Measurements from ENCODE around the gene LRBA.

Gene LRBA

GRCh38 chr4:150337734-150338133 lies 677.4 kb downstream of the LRBA start:
- DNase-seq = no peak

- DNase-seq = no peak
These were observed 678.2 kb downstream of the LRBA start for GRCh38 chr4:150336676-150337412.

DNA sequence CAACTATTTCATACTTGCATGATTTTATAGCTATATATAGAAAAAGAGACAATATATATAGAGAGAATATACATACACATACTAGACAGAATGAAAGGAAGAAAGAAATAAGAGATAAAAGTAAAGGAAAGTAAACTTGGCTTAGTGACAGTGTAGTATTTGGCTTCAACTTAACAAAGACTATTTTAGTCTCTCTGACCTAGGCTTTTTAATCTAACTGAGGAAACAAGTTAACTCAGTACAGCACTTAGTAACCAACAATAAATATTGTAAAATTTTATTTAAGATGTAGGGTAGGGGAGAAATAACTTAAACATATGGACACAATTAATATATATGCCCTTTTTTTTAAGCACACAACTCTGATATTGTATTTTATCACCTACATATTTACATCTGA lies 682.1 kb downstream of the LRBA start:
- DNase-seq = no peak

DNA sequence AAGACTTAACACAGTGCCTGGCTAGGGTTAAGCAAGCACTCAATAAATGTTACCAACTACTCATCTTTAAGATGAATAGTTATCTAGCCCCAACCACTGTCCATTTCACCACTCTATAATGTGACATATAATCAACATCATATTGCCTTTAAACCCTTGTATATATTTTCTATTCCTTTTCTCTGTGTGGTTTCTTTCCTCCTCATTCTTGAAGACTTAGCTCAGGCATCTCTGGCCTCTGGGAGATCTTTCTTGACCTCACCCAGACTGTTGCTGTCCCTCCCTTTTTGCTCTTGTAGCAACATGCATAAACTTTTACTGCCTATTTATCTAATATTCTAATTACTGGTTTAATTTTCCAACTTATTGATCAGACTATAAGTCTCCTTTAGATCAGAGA lies 683.0 kb downstream of the LRBA start:
- DNase-seq = no peak

- no peak for DNase-seq
These were observed 685.7 kb downstream of the LRBA start for GRCh38 chr4:150329373-150329772.

- DNase-seq = no peak
These were observed 686.6 kb downstream of the LRBA start for GRCh38 chr4:150328496-150328895.

GRCh38 chr4:150327262-150327780 lies 687.8 kb downstream of the LRBA start:
- DNase-seq = no peak

DNA sequence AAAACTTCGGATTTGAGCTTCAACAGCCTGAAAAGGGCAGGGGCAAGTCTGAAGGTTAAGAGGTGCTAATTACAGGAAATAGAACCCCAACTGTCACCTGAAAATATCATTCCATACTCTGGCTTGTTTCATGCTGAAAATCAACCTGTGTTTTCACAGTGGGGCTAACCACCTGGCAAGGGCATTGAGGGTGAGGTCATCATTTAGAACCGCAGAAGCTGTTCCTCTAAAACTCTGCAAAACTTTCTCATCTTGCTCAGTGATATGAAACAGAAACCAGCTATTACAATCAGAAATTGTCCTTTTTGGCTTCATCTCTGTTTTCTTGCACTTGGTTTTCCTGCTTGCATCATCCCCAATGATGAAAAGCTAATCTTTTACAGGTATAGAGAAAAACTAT lies 689.2 kb downstream of the LRBA start:
- DNase-seq = no peak

GRCh38 chr4:150323406-150324325 lies 691.4 kb downstream of the LRBA start:
- no peak for DNase-seq

DNA sequence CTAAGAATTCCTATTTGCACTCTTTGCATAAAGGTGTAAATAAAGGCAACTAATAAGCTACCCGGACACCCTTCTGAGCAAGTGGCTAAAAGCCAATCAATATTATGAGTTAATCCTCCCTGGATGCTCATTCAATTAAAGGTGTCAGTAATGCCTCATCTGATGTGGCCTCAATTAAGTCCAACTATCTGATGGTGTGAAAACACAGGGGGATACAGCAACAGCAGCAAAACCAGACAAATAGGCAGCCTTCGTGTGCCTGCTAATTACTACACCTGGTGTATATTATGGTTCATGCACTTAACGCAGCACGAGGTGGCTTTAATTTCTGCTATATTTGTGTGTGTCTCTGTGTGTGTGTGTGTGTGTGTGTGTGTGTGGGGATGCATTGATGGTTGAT lies 692.4 kb downstream of the LRBA start:
- no peak for DNase-seq

- DNase-seq = no peak
These were observed 694.0 kb downstream of the LRBA start for GRCh38 chr4:150321113-150321512.

DNA sequence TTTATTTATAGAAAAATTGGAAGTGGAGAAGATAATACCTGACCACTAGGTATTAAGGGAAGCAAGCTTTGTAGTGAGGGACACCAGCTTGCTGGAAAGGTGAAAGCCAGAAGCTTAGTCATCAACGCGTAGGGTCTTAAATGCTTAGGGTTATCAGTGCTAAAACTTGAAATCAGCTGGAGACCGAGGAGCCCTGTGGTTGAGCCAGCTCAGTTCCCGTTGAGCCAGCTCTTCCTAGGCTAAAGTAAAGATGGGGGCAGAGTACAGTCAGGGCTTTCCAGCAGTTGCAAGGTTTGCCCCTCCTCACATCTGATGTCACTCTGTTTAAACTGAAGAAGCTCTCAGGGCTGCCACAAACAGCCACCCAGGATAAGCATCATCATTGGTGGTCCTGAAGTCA lies 696.1 kb downstream of the LRBA start:
- no peak for DNase-seq

GRCh38 chr4:150318527-150318926 lies 696.6 kb downstream of the LRBA start:
- no peak for DNase-seq

DNA sequence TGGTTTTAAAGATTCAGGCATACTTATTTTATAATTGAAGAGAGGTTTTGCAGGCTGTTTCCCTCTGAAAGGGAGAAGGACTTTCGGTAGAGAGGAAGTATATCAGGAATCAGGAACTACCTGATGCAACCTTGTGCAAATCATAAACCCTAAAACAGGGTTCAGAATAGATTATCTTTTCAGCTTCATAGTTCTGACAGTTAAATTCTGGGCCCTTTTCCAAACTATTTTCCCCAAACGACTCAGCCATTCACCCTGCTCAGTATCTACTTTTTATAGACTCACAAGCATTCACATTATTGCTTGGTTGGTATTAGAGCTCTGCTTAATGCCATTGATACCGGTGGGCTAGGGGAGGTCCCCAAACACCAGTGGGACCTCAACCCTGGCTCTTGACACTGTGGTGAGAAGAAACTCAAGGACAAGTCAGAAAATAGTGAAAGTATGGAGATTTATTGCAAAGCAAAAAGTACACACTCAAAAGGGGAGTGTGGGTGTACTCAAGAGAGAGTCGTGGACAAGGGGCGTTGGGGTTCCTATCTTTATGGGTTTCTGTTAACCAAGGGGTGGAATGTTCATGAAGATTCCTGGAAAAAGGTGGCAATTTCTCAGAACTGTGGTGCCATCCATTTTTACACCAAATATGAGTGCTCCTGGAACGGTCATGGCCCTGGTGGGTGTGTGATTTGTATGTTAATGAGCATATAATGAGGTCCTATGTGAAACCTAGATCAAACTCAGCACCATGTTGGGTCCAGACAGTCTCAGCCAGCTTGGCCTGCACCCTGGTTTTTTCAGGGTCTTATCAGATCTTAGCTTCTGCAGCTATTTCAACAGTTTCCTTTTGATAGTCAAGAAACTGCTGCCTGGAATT lies 698.5 kb downstream of the LRBA start:
- DNase-seq = no peak

GRCh38 chr4:150315691-150316090 lies 699.4 kb downstream of the LRBA start:
- no peak for DNase-seq

DNA sequence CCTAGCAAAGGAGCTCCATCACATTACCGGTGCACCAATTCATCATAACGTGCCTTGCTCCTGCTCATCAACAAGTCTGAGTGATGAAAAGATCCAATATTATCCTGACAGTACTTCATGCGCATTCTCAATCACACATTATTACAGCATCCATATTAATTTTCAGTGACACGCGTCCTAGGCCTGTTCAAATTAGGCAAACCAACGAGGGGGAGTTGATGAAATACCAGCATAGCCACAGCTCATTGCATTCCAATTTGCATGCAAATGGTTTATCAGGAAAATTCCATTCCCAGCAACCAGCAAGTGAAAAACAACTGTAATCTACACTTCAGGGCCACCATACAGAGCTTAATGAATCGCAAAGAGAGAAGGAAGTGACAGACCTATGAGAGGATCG lies 699.9 kb downstream of the LRBA start:
- DNase-seq = no peak

GRCh38 chr4:150314031-150314430 lies 701.1 kb downstream of the LRBA start:
- DNase-seq = no peak

GRCh38 chr4:150310159-150310895 lies 704.8 kb downstream of the LRBA start:
- no peak for DNase-seq

DNA sequence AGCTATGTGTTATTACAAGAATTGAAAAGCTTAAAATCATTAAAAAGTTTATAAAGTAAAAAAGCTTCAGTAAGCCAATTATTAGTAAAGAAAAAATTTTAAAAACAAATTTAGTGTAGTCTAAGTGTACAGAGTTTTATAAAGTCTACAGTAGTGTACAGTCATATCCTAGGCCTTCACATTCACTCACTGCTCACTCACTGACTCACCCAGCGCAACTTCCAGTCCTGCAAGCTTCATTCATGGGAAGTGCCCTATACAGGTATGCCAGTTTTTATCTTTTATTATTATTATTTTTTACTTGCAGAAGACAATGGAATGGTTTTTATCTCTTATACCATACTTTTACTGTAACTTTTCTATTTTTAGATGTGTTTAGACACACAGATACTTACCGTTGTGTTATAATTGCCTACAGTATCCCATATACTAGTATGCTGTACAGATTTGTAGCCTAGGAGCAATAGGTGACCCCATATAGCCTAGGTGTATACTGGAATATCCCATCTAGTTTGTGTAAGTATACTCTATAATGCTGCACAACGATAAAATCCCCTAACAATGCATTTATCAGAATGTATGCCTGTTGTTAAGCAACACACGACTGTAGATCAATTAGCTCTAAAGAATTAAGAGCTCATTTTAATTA lies 706.1 kb downstream of the LRBA start:
- no peak for DNase-seq

- DNase-seq = no peak
These were observed 708.4 kb downstream of the LRBA start for GRCh38 chr4:150306719-150307118.

GRCh38 chr4:150305995-150306394 lies 709.1 kb downstream of the LRBA start:
- no peak for DNase-seq

- DNase-seq = no peak
These were observed 712.5 kb downstream of the LRBA start for GRCh38 chr4:150302553-150302952.

Data from NCI-H1417 treated with DMSO at 0.1 percent for 48 hours (cell line).